ENCODE results near the gene EPS8L2.

Gene EPS8L2

GRCh38 chr11:704781-705645 is 1.0 kb upstream of the EPS8L2 start:
- no peak for DNase-seq

- DNase-seq: no peak
These were observed 467 bp downstream of the EPS8L2 start for GRCh38 chr11:706439-706956.

GRCh38 chr11:706957-707816 is 1.2 kb downstream of the EPS8L2 start:
- no peak for DNase-seq

- no peak for DNase-seq
These were observed 1.9 kb downstream of the EPS8L2 start for GRCh38 chr11:707817-708420.

- DNase-seq: no peak
These were observed 2.5 kb downstream of the EPS8L2 start for GRCh38 chr11:708511-708910.

- no peak for DNase-seq
These were observed 3.3 kb downstream of the EPS8L2 start for GRCh38 chr11:709109-709997.

GRCh38 chr11:714436-714835 is 8.4 kb downstream of the EPS8L2 start:
- DNase-seq: no peak

- peak; percentile 59 for DNase-seq
These were observed 13.4 kb downstream of the EPS8L2 start for GRCh38 chr11:719214-720016.

- DNase-seq: peak; percentile 59
These were observed 14.1 kb downstream of the EPS8L2 start for GRCh38 chr11:720017-720641.

- peak; percentile 75 for DNase-seq
These were observed 14.7 kb downstream of the EPS8L2 start for GRCh38 chr11:720642-721246.

- DNase-seq: no peak
These were observed 15.3 kb downstream of the EPS8L2 start for GRCh38 chr11:721247-721740.

- DNase-seq: peak; percentile 79
These were observed 15.8 kb downstream of the EPS8L2 start for GRCh38 chr11:721741-722345.

GRCh38 chr11:722346-722811 is 16.3 kb downstream of the EPS8L2 start:
- peak; percentile 52 for DNase-seq

- DNase-seq: peak; percentile 80
These were observed 17.3 kb downstream of the EPS8L2 start for GRCh38 chr11:723120-723883.

- DNase-seq: no peak
These were observed 18.2 kb downstream of the EPS8L2 start for GRCh38 chr11:724049-724777.

GRCh38 chr11:724778-725386 is 18.9 kb downstream of the EPS8L2 start:
- no peak for DNase-seq

GRCh38 chr11:725624-726202 is 19.7 kb downstream of the EPS8L2 start:
- no peak for DNase-seq

All from activated effector memory CD4-positive, alpha-beta T cell treated with anti-CD3 and anti-CD28 coated beads, Interleukin-2, amount 50 U/mL, for 16 hours (primary cell).